GM10266 (cell line): ENCODE measurements around the gene MAP3K20.
"Not testable (repeated sequence)": the region's sequence is repeated elsewhere in the genome, so short reads cannot be mapped to it uniquely, and the experiment has no call there.

Experiments
- DNase-seq: peaks from one replicate; pipeline ENCODE4 v3.0.0; 2012; ENCODE audit errors: extremely low spot score
- CTCF ChIP-seq: IDR thresholded peaks from 2 replicates; pipeline ENCODE4 v1.5.1; 2012; ENCODE audit warnings: mild to moderate bottlenecking, low read depth; ENCODE audit not compliant: control insufficient read depth, insufficient read depth; ENCODE audit errors: missing control alignments

Gene MAP3K20

DNA sequence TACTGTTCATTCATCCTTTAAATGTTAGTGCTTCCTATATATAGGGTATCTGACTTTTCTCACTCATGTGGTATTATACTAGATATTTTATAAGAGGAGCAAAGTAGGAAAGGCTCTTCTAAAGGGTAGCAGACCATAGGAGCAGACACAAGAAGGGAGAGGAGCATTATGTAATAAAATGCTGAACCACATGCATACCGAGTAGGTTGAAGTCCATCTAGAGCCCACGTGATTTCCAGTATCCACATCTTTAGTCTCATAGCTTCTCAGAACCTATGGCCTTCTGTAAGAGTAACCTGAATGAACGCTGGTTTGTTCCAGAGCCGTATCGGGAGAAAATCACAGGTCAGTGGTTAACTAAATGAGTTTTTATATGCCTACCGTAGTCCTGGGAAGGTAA is 85.9 kb downstream of the MAP3K20 start:
- DNase-seq: no peak
- no peak for TF ChIP-seq CTCF

- not testable (repeated sequence) for DNase-seq
These were observed 87.7 kb downstream of the MAP3K20 start for GRCh38 chr2:173163357-173163756.

GRCh38 chr2:173164396-173164795 is 88.8 kb downstream of the MAP3K20 start:
- no peak for DNase-seq
- no peak for TF ChIP-seq CTCF

GRCh38 chr2:173165443-173166238 is 90.0 kb downstream of the MAP3K20 start:
- TF ChIP-seq CTCF: no peak
- no peak for DNase-seq

DNA sequence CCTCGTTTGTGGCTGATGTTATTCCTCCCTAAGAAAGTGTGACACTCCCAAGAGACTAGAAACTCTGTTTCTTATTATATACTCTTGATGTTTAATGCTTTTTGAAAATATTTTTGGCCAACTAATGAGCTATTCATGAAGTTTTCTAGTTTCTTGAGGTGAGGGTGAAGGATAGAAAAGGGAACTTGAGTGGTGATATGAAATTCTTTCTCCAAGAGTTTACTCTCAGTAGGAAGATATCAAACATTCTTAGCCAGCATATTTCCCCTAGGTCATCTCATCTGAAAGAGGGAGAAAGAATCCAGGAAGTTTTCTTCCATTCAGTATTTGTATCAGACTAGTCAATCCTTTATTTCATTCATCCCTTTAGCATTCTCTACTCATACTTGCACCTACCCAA is 95.7 kb downstream of the MAP3K20 start:
- TF ChIP-seq CTCF: no peak
- DNase-seq: no peak

- TF ChIP-seq CTCF: no peak
- no peak for DNase-seq
These were observed 96.4 kb downstream of the MAP3K20 start for GRCh38 chr2:173171924-173172643.

- not testable (repeated sequence) for DNase-seq
These were observed 98.7 kb downstream of the MAP3K20 start for GRCh38 chr2:173174339-173174738.

GRCh38 chr2:173175222-173175621 is 99.6 kb downstream of the MAP3K20 start:
- TF ChIP-seq CTCF: no peak
- DNase-seq: no peak
